GM15510 (cell line): ENCODE measurements around the gene SMARCB1.
A peak's percentile ranks its signal among the peaks of the same experiment; 100 is the strongest.

Experiments
- POLR2A ChIP-seq: IDR thresholded peaks from 3 replicates; pipeline ENCODE4 v1.6.1; 2011; ENCODE audit warnings: borderline replicate concordance; ENCODE audit not compliant: insufficient read length; ENCODE audit errors: extremely low read depth

The SMARCB1 gene

GRCh38 chr22:23754220-23754919 is 32.4 kb upstream of the SMARCB1 start, which contains the start of gene VPREB3:
TSS of gene VPREB3 (minus strand) at chr22:23754425. CDS start at chr22:23754363, 62 bp downstream.
- TF ChIP-seq POLR2A = peak; percentile 37

GRCh38 chr22:23754980-23755636 is 31.7 kb upstream of the SMARCB1 start:
- no peak for TF ChIP-seq POLR2A

- TF ChIP-seq POLR2A = no peak
Measured at GRCh38 chr22:23755711-23756110, 31.1 kb upstream of the SMARCB1 start.

GRCh38 chr22:23756891-23757290 is 29.9 kb upstream of the SMARCB1 start:
- no peak for TF ChIP-seq POLR2A

GRCh38 chr22:23759566-23759965 is 27.2 kb upstream of the SMARCB1 start:
- no peak for TF ChIP-seq POLR2A

- no peak for TF ChIP-seq POLR2A
Measured at GRCh38 chr22:23760056-23760455, 26.7 kb upstream of the SMARCB1 start.

GRCh38 chr22:23762842-23763578 is 23.8 kb upstream of the SMARCB1 start, which contains the start of gene C22orf15:
TSS of gene C22orf15 (plus strand) at chr22:23762990. CDS start at chr22:23763307, 317 bp downstream.
- no peak for TF ChIP-seq POLR2A

- no peak for TF ChIP-seq POLR2A
Measured at GRCh38 chr22:23763579-23763945, 23.2 kb upstream of the SMARCB1 start.

GRCh38 chr22:23763954-23764353 is 22.8 kb upstream of the SMARCB1 start:
- no peak for TF ChIP-seq POLR2A

GRCh38 chr22:23764899-23765881 is 21.6 kb upstream of the SMARCB1 start:
- TF ChIP-seq POLR2A = no peak

- no peak for TF ChIP-seq POLR2A
Measured at GRCh38 chr22:23767303-23767672, 19.5 kb upstream of the SMARCB1 start.

- peak; percentile 72 for TF ChIP-seq POLR2A
Measured at GRCh38 chr22:23767673-23768548, 18.9 kb upstream of the SMARCB1 start, which contains the start of gene CHCHD10. TSS of gene CHCHD10 (minus strand) at chr22:23767972. CDS start at chr22:23767874, 98 bp downstream.

GRCh38 chr22:23769321-23769965 is 17.3 kb upstream of the SMARCB1 start:
- no peak for TF ChIP-seq POLR2A
